Breast epithelium (tissue), 3 donors: ENCODE measurements around the gene PLCG2.

Experiments used
- CTCF ChIP-seq, 3 donors: fragments of 450-650 bp; IDR thresholded peaks; one replicate each; pipeline ENCODE4 v1.5.1; 2016 to 2017; ENCODE audit warnings: antibody characterized with exemption in 3 of 3, mild to moderate bottlenecking in 3 of 3, moderate library complexity in 3 of 3
- POLR2AphosphoS5 ChIP-seq, 3 donors: sonication (generic); formaldehyde crosslinking; IDR thresholded peaks; one replicate each; pipeline ENCODE4 v1.6.1; 2017; ENCODE audit warnings: antibody characterized with exemption in 3 of 3

- TF ChIP-seq CTCF (IDR thresholded peaks at IDR 0.05) (no peak), POLR2AphosphoS5 (IDR thresholded peaks at IDR 0.05) (no peak)
Measured at GRCh38 chr16:81900014-81900413, 120.9 kb downstream of the PLCG2 start.
